Ishikawa (cell line): ENCODE measurements around the gene TAF1.

ENCODE experiments used
- CREB1 ChIP-seq: IDR thresholded peaks from 2 replicates; pipeline ENCODE4 v1.6.1; 2012; ENCODE audit warnings: low read depth
- EGR1 ChIP-seq: IDR thresholded peaks from 2 replicates; pipeline ENCODE4 v1.6.1; 2012
- EP300 ChIP-seq: IDR thresholded peaks from 2 replicates; pipeline ENCODE4 v1.6.1; 2012; ENCODE audit warnings: borderline replicate concordance
- NFIC ChIP-seq: IDR thresholded peaks from 2 replicates; pipeline ENCODE4 v1.6.1; 2012
- RAD21 ChIP-seq: IDR thresholded peaks from 2 replicates; pipeline ENCODE4 v1.6.1; 2012; ENCODE audit warnings: low read depth
- REST ChIP-seq: IDR thresholded peaks from 2 replicates; pipeline ENCODE4 v1.6.1; 2012; ENCODE audit warnings: low read depth, mild to moderate bottlenecking
- TAF1 ChIP-seq: IDR thresholded peaks from 2 replicates; pipeline ENCODE4 v1.6.1; 2012; ENCODE audit warnings: low read depth, mild to moderate bottlenecking
- YY1 ChIP-seq: IDR thresholded peaks from 2 replicates; pipeline ENCODE4 v1.6.1; 2012; ENCODE audit warnings: low read depth

- TF ChIP-seq TAF1 (no peak), CREB1 (no peak), RAD21 (no peak), EP300 (no peak), REST (no peak), NFIC (no peak), YY1 (no peak), EGR1 (no peak)
Observed at GRCh38 chrX:71320126-71320525, 46.0 kb upstream of the TAF1 start.
